Measurements from ENCODE around the gene GPR35.

GPR35 gene

GRCh38 chr2:240624011-240624949 is 1.0 kb upstream of the GPR35 start:
- DNase-seq (ENCODE audit: low read depth in 3 of 3): no peak

- DNase-seq (ENCODE audit: low read depth in 3 of 3): peak in 2 of 3 donors; percentile 34 to 48
Measured at GRCh38 chr2:240626531-240627300, 1.4 kb downstream of the GPR35 start.

- DNase-seq (ENCODE audit: low read depth in 3 of 3): no peak
Measured at GRCh38 chr2:240627736-240628506, 2.6 kb downstream of the GPR35 start.

GRCh38 chr2:240628507-240628807 is 3.2 kb downstream of the GPR35 start:
- no peak for DNase-seq (ENCODE audit: low read depth in 3 of 3)

GRCh38 chr2:240628808-240629618 is 3.7 kb downstream of the GPR35 start:
- DNase-seq (ENCODE audit: low read depth in 3 of 3): no peak

- no peak for DNase-seq (ENCODE audit: low read depth in 3 of 3)
Measured at GRCh38 chr2:240629619-240629967, 4.3 kb downstream of the GPR35 start.

GRCh38 chr2:240629968-240630770 is 4.9 kb downstream of the GPR35 start:
- no peak for DNase-seq (ENCODE audit: low read depth in 3 of 3)

GRCh38 chr2:240630771-240631547 is 5.7 kb downstream of the GPR35 start:
- no peak for DNase-seq (ENCODE audit: low read depth in 3 of 3)

- no peak for DNase-seq (ENCODE audit: low read depth in 3 of 3)
Measured at GRCh38 chr2:240631548-240632305, 6.4 kb downstream of the GPR35 start.

GRCh38 chr2:240632306-240632721 is 7.0 kb downstream of the GPR35 start:
- no peak for DNase-seq (ENCODE audit: low read depth in 3 of 3)

- DNase-seq (ENCODE audit: low read depth in 3 of 3): no peak
Measured at GRCh38 chr2:240635121-240635997, 10.1 kb downstream of the GPR35 start.

- DNase-seq (ENCODE audit: low read depth in 3 of 3): no peak
Measured at GRCh38 chr2:240635998-240636547, 10.8 kb downstream of the GPR35 start.

- DNase-seq (ENCODE audit: low read depth in 3 of 3): no peak
Measured at GRCh38 chr2:240636563-240637115, 11.4 kb downstream of the GPR35 start.

- DNase-seq (ENCODE audit: low read depth in 3 of 3): no peak
Measured at GRCh38 chr2:240637116-240637900, 12.0 kb downstream of the GPR35 start.

GRCh38 chr2:240637901-240638345 is 12.6 kb downstream of the GPR35 start:
- DNase-seq (ENCODE audit: low read depth in 3 of 3): no peak

- no peak for DNase-seq (ENCODE audit: low read depth in 3 of 3)
Measured at GRCh38 chr2:240638512-240639160, 13.4 kb downstream of the GPR35 start.

Data from stimulated activated CD4-positive, alpha-beta T cell treated with anti-CD3 and anti-CD28 coated beads, TNF-alpha, amount 100 ng/mL, for 48 hours (primary cell).